Embryonic facial prominence (tissue), 1 donor: ENCODE measurements around the gene CCNF.
"Not testable (repeated sequence)": the region's sequence is repeated elsewhere in the genome, so short reads cannot be mapped to it uniquely, and the experiment has no call there.

Experiments used
- DNase-seq: peaks from one replicate; pipeline ENCODE4 v3.0.0-alpha.2; 2016; ENCODE audit errors: extremely low spot score

The CCNF gene

DNA sequence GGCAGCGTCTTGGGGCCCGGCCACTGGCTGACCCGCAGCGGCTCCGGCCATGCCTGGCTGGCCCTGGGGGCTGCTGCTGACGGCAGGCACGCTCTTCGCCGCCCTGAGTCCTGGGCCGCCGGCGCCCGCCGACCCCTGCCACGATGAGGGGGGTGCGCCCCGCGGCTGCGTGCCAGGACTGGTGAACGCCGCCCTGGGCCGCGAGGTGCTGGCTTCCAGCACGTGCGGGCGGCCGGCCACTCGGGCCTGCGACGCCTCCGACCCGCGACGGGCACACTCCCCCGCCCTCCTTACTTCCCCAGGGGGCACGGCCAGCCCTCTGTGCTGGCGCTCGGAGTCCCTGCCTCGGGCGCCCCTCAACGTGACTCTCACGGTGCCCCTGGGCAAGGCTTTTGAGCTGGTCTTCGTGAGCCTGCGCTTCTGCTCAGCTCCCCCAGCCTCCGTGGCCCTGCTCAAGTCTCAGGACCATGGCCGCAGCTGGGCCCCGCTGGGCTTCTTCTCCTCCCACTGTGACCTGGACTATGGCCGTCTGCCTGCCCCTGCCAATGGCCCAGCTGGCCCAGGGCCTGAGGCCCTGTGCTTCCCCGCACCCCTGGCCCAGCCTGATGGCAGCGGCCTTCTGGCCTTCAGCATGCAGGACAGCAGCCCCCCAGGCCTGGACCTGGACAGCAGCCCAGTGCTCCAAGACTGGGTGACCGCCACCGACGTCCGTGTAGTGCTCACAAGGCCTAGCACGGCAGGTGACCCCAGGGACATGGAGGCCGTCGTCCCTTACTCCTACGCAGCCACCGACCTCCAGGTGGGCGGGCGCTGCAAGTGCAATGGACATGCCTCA is 42.6 kb downstream of the CCNF start:
- DNase-seq: no peak

DNA sequence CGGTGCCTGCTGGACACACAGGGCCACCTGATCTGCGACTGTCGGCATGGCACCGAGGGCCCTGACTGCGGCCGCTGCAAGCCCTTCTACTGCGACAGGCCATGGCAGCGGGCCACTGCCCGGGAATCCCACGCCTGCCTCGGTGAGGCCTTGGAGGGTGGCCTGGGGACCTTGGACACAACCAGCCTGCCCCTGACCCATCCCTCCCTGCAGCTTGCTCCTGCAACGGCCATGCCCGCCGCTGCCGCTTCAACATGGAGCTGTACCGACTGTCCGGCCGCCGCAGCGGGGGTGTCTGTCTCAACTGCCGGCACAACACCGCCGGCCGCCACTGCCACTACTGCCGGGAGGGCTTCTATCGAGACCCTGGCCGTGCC is 43.2 kb downstream of the CCNF start:
- no peak for DNase-seq

DNA sequence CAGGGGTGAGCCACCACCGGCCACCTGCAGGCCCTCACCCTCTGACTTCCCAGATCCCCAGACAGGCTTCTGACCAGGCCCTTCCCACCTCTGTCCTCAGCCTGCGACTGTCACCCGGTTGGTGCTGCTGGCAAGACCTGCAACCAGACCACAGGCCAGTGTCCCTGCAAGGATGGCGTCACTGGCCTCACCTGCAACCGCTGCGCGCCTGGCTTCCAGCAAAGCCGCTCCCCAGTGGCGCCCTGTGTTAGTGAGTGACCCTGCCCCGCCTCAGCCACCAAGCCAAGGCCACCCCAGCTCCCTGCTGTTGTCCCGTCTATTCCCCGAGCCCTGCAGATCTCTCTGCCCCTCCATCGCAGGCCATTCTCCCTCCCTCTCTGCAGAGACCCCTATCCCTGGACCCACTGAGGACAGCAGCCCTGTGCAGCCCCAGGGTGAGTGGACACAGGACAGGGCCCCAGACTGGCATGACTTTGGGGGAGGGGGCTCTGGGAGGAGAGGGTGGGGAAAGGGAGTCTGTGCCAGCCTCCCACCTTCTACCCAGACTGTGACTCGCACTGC is 43.7 kb downstream of the CCNF start:
- DNase-seq: no peak

DNA sequence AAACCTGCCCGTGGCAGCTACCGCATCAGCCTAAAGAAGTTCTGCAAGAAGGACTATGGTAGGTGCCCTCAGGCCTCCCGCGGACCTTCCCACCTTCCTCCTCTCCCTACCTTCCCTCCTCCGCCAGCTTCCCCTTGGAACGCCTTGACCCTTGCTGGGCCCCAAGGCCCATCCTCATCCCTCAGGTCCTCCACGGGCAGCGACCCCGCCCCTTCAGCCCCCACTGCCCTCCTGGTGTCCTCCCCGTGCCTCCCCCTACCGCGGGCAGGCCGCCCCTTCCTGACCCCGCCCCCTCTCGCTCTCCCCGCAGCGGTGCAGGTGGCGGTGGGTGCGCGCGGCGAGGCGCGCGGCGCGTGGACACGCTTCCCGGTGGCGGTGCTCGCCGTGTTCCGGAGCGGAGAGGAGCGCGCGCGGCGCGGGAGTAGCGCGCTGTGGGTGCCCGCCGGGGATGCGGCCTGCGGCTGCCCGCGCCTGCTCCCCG is 44.2 kb downstream of the CCNF start:
- no peak for DNase-seq

DNA sequence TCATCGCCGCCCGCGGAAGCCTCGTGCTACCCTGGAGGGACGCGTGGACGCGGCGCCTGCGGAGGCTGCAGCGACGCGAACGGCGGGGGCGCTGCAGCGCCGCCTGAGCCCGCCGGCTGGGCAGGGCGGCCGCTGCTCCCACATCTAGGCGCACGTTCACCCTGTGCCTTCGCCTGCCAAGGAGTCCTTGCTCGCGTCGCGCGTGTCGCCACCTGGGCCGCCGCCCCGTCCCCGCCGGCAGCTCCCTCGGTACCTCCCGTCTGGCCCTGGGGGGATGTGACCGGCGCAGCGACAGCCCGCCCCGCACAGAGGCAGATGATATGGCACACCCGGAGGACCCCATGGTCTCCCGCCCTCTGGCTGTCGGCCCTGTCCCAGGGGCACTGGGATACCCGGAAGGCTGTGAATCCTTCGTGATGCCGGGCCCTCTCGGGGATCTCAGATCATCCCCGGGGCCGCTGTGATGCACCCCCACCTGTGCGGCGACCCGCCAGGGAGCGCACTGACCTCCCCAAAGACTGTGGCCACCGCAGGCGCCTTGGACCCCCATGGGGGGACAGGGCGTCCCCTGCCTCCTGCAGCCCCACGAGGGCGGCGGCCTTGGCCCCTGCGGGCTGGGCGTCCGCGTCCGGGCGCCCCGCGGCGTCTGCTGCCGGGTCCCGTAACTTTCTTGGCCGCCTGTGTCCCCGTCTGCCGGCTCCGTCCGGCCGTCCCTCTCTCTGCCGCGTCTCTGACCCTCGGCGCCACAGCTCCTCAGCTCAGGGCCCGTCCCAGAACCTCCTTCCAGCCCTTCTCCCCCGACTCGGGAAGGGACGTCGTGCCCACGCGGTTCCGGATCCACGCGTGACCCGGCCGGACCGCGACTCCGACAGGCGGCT is 45.0 kb downstream of the CCNF start:
- no peak for DNase-seq

DNA sequence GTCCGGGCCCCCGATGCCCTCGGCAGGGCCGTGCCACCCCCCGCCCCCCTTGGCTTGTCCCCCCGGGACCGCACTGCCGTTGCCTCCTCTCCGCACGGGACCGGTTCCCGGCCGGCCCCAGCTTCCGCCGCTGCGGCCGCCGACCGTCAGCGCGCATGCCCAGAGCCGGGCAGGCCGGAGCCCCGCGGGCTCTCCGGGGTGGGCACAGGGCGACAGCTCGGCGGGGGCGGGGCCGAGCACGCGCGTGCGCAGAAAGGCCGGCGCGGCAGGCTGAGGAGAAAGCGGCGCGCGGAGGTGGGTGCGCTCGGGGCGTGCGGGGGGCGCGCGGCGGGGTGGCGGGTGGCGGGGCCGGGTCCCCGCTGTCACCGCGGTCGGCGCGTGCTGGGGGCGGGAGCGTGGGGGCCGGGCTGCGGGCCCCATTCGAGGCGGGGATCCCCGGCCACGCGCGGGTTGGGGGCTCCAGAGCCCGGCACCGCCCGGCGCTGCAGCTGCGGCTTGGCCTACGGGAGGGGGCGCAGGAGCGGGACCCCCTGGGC is 45.7 kb downstream of the CCNF start, which contains the start of gene TBC1D24:
TBC1D24 (plus strand) TSS at position 251 of the 536 bp plus-strand sequence. CDS start 21,022 bp downstream, outside the sequence.
- DNase-seq: peak; percentile 49

DNA sequence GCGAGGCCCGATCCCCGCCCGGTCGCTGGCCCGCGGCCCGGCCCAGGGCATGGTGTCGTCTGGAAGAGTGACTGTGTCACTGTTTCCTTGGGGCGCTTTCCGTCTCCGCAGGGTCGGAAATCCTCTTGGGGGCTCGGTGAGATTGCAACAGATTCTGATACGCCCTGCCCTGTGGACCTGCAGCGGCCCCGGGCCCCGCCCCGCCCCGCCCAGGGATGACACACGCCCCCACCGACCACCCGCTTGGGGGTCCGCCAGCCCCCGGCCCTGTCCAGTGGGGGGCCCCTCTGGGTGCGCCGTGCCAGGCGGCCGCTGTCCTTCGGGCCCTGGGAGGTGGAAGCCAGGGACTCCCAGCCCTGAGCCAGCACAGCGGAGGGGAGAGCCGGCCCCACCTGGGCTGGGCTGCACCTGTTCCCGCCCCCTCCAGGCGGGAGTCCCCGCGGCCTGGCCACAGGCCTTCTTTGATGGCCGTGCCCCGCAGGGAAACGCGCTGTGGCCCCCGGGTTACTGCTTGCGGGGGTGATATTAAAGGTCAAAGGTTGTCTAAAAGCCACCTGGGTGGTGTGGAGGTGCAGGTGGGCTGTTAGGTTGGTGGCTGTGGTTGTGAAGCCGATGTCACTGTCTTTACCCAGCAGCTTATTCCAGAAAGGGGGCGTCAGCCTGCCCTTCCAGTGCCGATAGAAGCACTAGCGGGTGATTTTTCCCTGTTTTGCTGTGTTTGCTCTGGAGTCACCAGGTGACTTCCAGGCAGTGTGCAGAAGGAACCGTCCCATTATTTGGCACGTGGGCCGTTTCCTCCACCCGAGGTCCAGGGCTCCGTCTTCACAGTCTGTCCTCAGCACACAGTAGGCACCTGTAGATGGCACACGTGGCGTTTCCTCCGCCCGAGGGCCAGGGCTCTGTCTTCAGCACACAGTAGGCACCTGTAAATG is 46.4 kb downstream of the CCNF start:
- no peak for DNase-seq

DNA sequence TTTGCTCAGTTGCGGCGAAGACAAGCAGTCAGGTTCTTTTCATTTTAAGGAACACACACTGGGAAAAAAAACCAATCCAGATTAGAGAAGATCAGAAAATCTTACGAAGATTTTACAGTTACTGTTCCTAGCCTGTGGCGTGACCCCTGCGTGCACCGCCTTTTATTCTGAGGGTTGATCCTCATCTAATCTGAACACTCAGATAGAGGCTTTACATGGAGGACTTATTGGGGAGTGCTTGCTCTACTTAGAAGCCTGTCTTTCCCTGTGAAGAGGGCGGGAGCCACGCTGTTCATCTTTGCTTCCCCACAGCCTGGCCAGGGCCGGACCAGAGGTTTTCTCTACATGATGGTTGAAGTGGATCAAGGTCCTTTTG is 47.1 kb downstream of the CCNF start:
- no peak for DNase-seq

DNA sequence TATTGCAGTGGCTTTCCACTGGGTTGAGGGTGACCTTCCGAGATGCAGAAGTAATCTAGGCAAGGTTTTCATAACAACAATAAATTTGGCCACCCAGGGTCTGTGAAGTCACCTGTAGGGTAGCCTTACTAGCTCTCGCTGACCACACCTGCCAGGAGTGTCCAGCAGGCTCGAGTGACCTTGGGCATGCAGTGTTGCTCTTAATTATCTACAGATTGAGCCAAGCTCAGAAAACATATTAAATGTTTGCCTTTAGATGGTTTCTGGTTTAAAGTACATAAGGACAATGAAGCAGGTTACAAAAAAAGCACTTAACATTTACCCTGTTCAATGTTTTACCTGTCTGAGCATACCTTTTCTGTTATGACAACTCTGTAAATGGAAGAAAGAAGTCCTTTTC is 47.5 kb downstream of the CCNF start:
- DNase-seq: no peak

DNA sequence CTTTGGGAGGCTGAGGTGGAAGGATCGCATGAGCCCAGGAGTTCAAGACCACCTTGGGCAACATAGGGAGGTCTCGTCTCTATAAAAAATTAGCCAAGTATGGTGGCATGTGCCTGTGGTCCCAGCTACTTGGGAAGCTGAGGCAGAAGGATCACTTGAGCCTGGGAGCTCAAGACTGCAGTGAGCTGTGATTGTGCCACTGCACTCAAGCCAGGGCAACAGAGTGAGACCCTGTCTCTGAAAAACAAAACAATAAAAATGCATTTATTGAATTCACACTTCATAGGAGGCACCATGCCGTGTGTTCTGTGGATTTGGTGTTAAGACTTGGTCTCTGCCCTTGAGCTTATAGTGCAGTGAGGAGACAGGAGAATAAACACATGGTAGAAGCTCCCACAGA is 48.1 kb downstream of the CCNF start:
- DNase-seq: no peak

DNA sequence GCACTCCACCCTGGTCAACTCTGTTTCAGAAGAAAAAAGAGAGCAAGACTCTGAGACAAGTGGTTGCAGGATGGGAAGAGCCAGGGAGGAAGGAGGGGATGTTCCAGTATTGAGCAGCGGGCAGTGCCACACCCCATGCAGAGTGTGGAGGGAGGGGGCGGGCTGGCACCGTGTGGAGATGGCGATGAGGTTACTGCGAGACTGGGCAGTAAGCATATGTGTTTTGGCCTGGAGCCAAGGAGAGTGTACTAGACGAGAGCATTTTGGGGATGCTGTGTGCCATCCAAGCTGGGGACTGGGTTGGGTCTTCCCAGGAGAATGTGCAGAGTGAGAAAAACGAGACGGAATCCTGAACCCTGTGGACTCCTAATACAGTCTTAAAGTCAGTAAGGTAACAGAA is 49.0 kb downstream of the CCNF start:
- DNase-seq: no peak

DNA sequence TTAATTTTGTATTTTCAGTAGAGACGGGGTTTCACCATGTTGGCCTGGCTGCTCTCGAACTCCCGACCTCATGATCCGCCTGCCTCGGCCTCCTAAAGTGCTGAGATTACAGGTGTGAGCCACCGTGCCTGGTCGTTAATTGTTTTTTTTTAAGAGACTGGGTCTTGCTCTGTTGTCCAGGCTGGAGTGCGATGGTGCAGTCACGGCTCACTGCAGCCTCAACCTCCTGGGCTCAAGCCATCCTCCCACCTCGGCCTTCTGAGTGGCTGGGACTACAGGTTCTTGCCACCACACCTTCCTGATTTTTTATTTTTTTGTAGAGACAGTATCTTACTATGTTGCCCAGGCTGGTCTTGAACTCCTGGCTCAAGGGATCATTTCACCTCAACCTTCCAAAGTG is 50.7 kb downstream of the CCNF start:
- DNase-seq: not testable (repeated sequence)

DNA sequence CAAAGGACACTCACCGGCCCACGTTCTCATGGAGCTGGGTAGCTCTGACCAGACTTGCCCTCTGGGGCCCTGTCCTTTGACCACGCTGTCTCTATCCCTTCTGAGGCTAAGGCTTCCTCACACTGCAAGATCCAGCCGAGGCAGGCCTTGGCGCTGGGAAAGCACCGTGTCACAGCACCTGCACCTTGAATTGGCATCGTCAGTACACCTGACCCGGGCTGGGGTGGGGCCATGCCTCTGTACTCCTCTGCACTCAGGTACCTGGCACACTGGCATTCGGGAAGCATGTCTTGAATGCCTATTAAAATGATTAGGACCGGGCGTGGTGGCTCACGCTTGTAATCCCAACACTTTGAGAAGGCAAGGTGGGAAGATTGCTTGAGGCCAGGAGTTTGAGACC is 51.7 kb downstream of the CCNF start:
- no peak for DNase-seq

DNA sequence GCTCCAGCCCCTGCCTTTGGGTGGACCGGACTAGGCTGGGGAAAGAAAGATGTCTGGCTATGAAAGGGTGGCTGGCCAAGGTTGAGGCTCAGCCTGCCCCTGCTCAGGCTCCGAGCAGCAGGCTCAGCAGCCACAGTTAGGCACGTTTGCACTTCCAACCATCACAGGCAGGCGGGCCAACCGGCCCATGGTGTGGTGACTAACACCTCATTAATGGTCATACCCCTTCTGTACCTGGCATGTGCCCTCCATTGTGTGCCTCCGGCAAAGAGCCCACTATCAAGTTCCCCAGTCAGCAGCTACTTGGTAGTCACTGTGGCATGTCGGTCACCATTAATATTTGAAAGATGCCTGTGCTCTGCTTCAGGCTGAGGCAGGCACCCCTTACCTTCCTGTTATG is 52.4 kb downstream of the CCNF start:
- no peak for DNase-seq

DNA sequence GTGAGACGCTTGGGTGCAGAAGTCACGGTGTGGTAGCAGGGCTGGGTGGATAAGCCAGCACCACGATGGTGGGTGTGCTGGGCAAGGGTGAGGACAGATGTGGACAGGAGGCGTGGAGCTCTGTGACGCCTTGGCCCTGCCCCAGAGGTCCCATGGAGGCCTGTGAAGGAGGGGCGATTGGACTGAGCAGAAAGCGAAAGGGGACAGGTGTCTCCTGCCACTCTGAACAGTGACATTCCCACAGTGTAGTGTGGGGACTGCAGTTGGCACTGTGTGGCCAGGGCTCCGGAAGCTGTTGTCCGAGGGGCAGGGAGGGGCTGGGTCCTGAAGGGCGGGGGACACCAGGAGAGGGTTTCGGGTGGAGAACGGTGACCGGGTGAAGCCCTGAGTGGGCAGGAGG is 53.0 kb downstream of the CCNF start:
- DNase-seq: no peak

DNA sequence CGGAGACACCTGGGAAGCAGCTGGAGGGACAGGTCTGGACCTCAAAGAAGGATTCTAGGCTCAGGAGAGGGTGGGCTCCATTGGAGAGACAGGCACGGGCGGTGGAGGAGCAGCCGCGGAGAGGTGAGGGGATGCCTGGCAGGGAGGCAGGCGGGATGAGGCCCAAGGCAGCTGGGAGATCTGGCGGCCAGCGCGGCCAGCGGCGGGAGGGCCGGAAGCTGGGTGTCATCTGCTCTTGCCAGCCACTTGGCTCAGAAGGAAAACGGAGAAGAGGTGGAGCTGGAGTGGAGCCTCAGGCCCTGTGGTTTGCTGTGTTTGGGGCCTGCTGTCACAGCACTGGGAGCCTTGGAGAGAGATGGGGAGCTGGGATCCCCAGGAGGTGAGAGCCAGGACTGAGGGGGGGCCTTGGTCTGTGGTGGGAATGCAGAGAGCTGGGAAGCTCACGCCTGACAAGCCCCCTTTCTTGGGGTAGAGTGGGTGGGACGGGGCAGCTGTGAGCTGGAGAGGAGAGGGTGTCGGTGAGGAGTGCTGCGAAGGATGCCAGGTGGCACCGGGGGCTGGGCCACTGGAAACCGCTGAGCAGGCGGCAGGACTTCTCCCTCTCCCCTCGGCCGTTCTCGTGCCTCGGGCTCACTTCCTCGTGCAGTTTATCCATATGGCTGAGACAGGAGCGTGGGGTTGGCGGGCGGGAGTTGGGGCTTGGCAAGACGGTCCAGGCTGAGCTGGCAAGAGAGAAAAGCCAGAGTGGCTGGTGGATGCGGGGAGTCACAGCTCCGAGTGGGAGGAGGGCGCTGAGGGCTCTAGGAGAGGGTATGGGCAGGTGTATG is 53.7 kb downstream of the CCNF start:
- DNase-seq: peak; percentile 5

DNA sequence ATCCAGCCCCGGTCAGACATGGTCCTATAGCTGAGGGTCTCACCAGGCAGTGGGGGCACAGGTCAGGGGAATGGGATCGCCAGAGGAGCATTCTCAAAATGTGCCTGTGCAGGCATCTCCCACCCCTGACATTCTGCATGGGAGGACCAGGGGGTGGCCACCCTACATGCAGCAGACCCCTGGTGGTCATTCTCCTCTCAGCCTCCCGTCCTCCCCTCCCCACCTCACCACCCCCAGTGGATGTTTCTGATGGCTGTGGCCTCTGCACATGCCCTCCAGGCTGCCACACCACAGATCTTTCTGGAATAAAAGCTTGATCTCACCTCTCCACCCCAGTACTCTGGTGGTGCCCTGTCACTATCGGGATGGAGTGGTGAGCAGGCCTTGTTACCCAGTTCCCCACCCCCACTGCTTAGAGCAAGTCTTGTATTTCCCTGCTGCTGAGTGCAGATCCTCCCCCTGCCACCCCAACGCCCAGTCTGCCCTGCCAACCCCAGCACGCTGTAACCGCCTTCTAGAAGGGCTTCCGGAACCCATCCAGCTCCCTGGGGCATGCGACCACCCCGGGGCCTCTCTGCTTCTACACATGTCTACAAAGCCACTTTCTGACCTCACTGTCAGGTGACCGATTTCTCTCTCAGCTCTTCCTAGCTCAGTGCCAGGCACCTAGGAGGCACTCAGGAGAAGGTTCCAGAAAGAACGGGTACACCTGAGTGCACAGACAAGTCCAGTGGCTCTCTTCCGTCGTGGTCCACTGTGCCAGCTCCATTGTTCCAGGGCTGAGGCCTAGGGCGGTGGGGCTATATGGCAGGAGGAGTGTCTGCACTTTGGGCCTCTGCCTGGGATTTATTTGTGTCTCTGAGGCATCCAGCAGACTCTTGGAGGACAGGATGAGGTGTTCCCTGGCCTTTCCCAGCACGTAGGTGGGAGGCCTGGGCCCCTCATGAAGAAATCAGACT is 55.0 kb downstream of the CCNF start:
- no peak for DNase-seq

DNA sequence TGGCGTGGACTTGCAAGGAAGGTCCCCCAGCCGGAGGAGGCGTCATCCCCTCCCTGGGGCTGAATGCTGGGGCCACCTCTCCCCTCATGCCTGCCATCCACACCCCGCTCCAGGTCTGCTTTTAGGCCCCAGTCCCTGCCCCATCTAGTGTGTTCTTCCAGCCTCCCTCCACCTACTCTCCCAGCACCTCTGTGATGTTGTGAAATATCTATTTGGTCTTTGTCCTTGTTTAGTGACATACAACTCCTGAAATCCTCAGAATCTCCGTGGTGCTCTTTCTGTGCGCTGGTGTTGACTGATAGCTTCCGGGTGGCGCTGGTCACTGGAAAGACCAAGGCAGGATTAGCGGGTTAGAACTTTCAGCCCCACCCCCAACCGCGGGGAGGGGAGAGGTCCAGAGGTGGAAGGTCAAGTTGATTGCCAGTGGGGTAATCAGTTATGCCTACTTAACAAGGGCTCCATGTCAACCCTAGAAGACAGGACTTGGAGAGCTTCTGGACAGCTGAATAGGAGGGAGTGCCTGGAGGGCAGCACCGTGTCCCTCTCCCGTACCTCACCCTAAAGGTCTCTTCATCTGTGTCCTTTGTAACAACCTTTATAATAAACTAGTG is 55.8 kb downstream of the CCNF start:
- no peak for DNase-seq
